Suppressor macrophage treated with lipopolysaccharide for 1 hour (primary cell): Measurements from ENCODE around the gene TBXAS1.
"Not testable (repeated sequence)": the region's sequence is repeated elsewhere in the genome, so short reads cannot be mapped to it uniquely, and the experiment has no call there.

Experiments
- DNase-seq, 3 donors: peaks; one replicate each; pipeline ENCODE4 v3.0.0-alpha.2; 2020 to 2022

Gene TBXAS1

GRCh38 chr7:139915864-139916716 is 87.0 kb downstream of the TBXAS1 start:
- DNase-seq: peak; percentile 81 to 95 (median 88)

GRCh38 chr7:139916717-139917395 is 87.8 kb downstream of the TBXAS1 start:
- no peak for DNase-seq

- DNase-seq: no peak
These were observed 88.8 kb downstream of the TBXAS1 start for GRCh38 chr7:139917851-139918250.

DNA sequence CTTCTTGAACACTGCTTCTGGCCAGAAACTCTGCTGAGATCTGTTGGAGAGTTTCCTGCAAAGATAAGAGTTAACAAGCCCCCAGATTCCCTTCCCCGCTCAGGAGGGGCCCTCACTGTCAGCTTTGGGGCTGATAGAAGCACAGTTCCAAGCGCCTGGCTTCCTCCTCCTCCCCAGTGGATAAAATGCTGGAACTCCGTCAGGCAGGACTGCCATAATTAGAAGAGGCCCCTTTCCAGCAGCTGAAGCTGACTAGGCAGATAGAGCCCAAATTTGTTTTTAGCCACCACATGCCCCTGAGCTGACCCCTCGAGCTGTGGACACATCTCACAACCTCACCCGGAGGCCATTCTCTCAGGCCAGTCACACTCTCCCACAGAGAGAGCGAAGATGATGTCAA is 89.4 kb downstream of the TBXAS1 start:
- no peak for DNase-seq

DNA sequence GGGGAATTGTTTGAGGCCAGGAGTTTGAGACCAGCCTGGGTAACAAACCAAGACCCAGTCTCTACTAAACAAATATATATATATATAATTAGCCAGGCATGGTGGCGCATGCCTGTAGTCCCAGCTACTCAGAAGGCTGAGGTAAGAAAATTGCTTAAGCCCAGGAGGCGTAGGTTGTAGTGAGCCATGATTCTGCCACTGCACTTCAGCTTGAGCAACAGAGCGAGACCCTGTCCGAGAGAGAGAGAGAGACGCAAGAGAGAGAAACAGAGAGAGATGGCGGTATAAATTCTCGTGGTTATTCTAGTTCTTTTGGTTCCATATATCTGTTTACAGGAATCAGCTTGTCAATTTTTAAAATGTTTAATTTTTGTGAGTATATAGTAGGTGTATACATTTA is 94.0 kb downstream of the TBXAS1 start:
- DNase-seq: no peak

GRCh38 chr7:139924461-139924860 is 95.4 kb downstream of the TBXAS1 start:
- peak; percentile 18 to 41 (median 26) for DNase-seq

GRCh38 chr7:139929221-139929620 is 100.2 kb downstream of the TBXAS1 start:
- not testable (repeated sequence) for DNase-seq

DNA sequence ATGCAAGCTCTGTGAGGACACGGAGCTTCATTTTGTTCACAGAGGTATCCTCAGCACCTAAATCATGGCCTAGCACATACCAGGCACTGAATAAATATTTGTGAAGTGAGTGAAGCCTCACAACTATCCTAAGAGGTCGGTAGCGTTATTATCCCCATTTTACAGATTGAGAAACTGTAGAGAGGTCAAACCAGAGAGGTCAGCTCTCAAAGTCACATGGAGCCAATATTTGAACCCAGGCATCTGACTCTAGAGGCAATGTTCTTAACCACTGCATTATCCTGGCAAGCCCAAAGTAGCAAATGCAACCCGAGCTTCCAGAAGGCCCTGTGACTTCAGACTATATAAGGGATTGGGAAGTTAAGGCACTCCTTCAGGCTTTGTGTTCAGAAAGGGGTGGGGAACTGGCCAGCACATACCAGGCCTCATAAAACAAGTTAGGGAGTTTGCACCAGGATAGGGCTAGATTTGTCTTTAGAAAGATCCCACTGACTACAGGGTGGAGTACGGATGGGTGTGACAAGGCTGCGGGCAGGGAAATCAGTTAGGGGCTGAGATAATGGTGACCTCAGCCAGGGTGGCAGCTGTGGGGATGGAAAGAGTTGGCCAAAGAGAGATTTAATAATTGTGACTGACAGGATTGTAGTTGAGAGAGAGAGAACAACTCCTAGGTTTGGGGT is 101.4 kb downstream of the TBXAS1 start:
- DNase-seq: no peak

- peak; percentile 62 to 77 (median 65) for DNase-seq
These were observed 102.3 kb downstream of the TBXAS1 start for GRCh38 chr7:139931190-139931934.

GRCh38 chr7:139932531-139932930 is 103.5 kb downstream of the TBXAS1 start:
- DNase-seq: peak; percentile 25 to 53 (median 40)

- DNase-seq: peak; percentile 39 to 70 (median 61)
These were observed 107.8 kb downstream of the TBXAS1 start for GRCh38 chr7:139936760-139937310.

DNA sequence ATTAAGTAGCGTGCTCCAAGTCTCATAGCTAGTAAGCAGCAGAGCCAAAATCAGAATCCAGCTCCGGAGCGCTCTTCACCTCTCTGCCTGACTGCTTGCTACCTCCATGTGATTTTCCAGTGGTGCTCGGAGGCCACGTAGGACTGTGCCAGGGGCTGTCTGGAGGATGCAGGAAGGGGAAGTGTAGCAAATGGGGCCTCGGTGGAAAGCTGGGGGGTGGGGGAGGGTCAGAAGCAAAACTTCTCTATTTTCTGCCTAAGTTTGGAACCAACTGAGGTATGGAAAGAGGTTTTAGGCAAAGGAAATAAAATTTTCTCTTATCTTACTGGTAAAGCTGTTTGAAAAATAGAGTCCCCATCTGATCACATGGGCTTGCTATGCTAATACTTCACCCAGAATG is 108.7 kb downstream of the TBXAS1 start:
- peak; percentile 49 to 69 (median 50) for DNase-seq

- DNase-seq: no peak
These were observed 111.8 kb downstream of the TBXAS1 start for GRCh38 chr7:139940866-139941265.

DNA sequence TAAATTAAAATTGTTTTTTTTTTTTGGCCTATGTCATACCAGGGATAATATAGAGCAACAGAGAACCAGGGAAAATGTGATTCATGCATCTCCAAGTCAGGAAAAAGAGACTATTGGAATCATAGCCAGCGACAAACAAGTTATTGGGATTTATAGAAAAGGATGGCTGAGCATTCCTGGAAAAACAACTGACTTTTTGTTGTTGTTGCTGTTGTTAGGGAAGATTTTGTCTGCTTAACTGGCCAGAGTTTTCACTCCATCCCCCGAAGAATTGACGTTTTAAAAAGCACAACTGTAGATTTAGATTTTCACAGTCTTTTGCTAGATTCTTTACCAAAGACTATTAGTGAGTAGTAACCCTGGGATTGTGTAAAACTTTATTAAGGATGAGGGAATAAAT is 112.4 kb downstream of the TBXAS1 start:
- no peak for DNase-seq

- no peak for DNase-seq
These were observed 112.8 kb downstream of the TBXAS1 start for GRCh38 chr7:139941866-139942265.

DNA sequence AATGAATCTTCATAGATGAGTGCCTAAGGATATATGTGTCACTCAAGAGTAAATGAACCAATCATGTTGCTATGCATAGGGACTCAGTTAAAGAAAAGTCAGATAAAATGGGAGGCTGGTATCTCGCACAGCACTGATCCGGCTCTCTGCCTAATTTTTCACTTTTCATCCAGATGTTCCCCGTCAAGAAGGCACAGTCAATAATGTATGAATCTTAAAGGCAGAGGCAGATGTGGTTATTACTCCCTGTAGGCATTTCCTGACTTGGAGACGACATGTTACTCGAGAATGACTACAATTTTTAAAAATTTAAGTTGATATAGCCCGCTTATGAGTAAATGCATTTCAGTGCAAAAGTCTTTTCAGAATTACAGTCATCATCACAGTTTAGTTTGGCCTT is 113.6 kb downstream of the TBXAS1 start:
- no peak for DNase-seq

GRCh38 chr7:139943401-139943800 is 114.3 kb downstream of the TBXAS1 start:
- no peak for DNase-seq

- DNase-seq: no peak
These were observed 115.2 kb downstream of the TBXAS1 start for GRCh38 chr7:139944248-139944647.

DNA sequence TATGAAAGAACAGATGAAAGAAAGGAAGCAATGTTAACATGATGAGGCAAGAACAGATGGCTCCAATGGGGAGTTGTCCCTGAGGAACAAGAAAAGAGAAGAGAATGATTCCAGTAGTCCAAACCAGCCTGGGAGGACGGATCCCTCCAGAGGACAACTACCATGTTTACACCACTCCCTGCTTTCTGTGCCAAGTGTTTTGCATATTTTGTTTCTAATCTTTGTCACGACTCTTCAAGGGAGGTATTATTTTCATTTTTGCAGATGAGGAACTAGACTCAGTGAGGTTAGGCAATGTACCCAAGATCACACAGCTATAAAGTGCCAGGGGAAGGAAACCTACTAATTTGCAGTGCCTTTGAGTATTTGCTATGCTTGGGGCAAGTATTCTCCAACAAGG is 117.5 kb downstream of the TBXAS1 start:
- peak; percentile 19 to 45 (median 35) for DNase-seq

- DNase-seq: no peak
These were observed 118.0 kb downstream of the TBXAS1 start for GRCh38 chr7:139947021-139947420.

DNA sequence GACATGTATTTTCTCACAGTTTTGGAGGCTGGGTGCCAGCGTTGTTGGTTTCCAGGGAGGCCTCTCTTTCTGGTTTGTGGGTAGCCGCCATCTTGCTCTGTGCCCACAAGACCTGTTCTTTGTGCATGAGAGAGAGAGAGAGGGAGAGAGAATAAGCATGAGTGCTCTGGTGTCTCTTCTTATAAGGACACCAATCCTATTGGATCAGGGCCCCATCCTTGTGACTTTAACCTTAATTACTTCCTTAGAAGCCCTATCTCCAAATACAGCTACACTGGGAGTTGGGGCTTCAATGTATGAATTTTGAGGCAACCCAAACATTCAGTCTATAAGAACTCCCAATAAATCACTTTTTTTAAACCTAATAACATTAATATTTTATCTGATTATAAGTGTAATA is 119.1 kb downstream of the TBXAS1 start:
- no peak for DNase-seq

DNA sequence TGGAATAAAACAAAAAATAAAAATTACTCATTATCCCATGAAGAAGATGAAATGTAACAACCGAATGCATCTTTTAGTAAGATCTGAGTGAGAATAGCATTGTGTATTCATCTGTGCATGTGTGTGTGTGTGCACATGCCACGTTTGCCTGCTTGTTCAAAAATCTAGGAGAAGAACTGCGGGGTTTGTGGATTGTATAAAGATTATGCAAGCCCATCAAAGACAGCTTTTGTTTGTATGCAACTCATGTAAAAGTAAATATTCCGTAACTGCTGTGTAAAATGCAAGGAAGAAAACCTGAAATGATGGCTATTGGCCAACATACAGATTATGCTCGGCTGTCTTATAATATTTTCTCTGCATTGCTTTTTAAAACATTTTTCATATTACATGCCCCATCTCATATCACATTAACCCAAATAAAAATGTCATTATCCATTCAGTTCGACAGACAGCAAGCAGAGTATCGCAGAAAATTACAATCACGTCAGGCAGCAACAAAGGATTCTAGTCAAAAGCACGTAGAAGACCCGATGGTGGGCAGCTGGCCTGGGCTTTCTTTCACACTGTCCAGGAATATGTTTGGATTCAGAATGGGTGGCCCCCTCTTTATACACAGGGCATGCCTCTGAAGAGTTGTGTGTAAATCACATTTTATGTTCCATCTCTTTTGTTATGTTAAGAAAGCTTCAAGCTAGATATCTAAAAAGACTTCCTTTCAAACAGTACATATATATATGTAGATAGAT is 119.7 kb downstream of the TBXAS1 start:
- DNase-seq: no peak
